ENCODE data around the gene RSRC2. TPM values are rescaled to one million over a fixed set of nuclear protein-coding genes. Genes with fewer than 3 reads are reported as not detected.
A peak's percentile ranks its signal among the peaks of the same experiment; 100 is the strongest.

Gene RSRC2
- total RNA-seq, 2 experiments from 2014 or later, result 339 to 341 TPM

- POLR2A ChIA-PET, result interaction anchor here (0.9 to 3.5 kb wide), 4 partner anchors 9 to 17 kb away, joined by 3 to 16 read pairs (median 4); partner anchors contain the start of genes KNTC1, RSRC2 and ZCCHC8
- H3K36me3 Mint-ChIP-seq (ENCODE audit: low read depth), result peaks cover 95% of the 10 kb centered on the region
Observed at GRCh38 chr12:122517877-122518276, 8.9 kb downstream of the RSRC2 start.

GRCh38 chr12:122516544-122517361 is 10.0 kb downstream of the RSRC2 start:
- Histone ChIP-seq H3K9me3 (ENCODE audit: control insufficient read depth in 1 of 2, insufficient read depth in 1 of 2, low read length in 2 of 2) (no peaks in the 10 kb centered on the region), H3K4me1 (ENCODE audit: insufficient read depth, low read length) (peaks cover 2% of the 10 kb centered on the region), H3K27me3 (ENCODE audit: control insufficient read depth in 1 of 2, insufficient read depth in 2 of 2, low read length in 2 of 2) (no peaks in the 10 kb centered on the region), H3K27ac (ENCODE audit: low read depth in 1 of 2, low read length in 2 of 2) (no peak overlapping the region), H3K4me3 (ENCODE audit: low read length) (no peak overlapping the region), H3K36me3 (ENCODE audit: insufficient read depth, low read length) (peaks cover 95% of the 10 kb centered on the region)
- peaks cover 98% of the 10 kb centered on the region for H3K36me3 Mint-ChIP-seq (ENCODE audit: low read depth)
- no peak for ATAC-seq (ENCODE audit: poor library complexity)
- H3K4me3 Mint-ChIP-seq, result no peak overlapping the region
- POLR2A ChIA-PET, result interaction anchor here (1.4 to 3.5 kb wide), 2 partner anchors 10 to 16 kb away, joined by 4 to 16 read pairs; partner anchors contain the start of genes KNTC1, RSRC2 and ZCCHC8
- peaks cover 27% of the 10 kb centered on the region for H3K4me1 Mint-ChIP-seq (ENCODE audit: low read depth)
- H3K27ac Mint-ChIP-seq, result peak overlapping the region; percentile 13
- CTCF ChIA-PET, result no interaction called here
- H3K9me3 Mint-ChIP-seq, result no peaks in the 10 kb centered on the region
- intact Hi-C loops (cut with DNase I, micrococcal nuclease), result no loop called here
- no peak for TF ChIP-seq CTCF (IDR thresholded peaks at IDR 0.05)
- DNase-seq, result no peak
- H3K27me3 Mint-ChIP-seq, result no peaks in the 10 kb centered on the region

More at GRCh38 chr12:122517877-122518276, 8.9 kb downstream of the RSRC2 start:
- ATAC-seq (ENCODE audit: poor library complexity), result no peak
- Histone ChIP-seq H3K27me3 (ENCODE audit: control insufficient read depth in 1 of 2, insufficient read depth in 2 of 2, low read length in 2 of 2) (no peaks in the 10 kb centered on the region), H3K4me1 (ENCODE audit: insufficient read depth, low read length) (peaks cover 7% of the 10 kb centered on the region), H3K27ac (ENCODE audit: low read depth in 1 of 2, low read length in 2 of 2) (no peak overlapping the region), H3K9me3 (ENCODE audit: control insufficient read depth in 1 of 2, insufficient read depth in 1 of 2, low read length in 2 of 2) (no peaks in the 10 kb centered on the region), H3K4me3 (ENCODE audit: low read length) (no peak overlapping the region), H3K36me3 (ENCODE audit: insufficient read depth, low read length) (peaks cover 95% of the 10 kb centered on the region)
- no peak overlapping the region for H3K27ac Mint-ChIP-seq
- DNase-seq, result no peak
- intact Hi-C loops (cut with DNase I, micrococcal nuclease), result no loop called here
- CTCF ChIA-PET, result interaction anchor here (0.6 to 1.2 kb wide), 2 partner anchors 17 to 102 kb away, joined by 4 read pairs; partner anchors contain the start of gene ZCCHC8
- H3K27me3 Mint-ChIP-seq, result no peaks in the 10 kb centered on the region
- H3K4me3 Mint-ChIP-seq, result no peak overlapping the region
- no peaks in the 10 kb centered on the region for H3K9me3 Mint-ChIP-seq
- H3K4me1 Mint-ChIP-seq (ENCODE audit: low read depth), result peaks cover 38% of the 10 kb centered on the region
- no peak for TF ChIP-seq CTCF (IDR thresholded peaks at IDR 0.05)

GRCh38 chr12:122515275-122515674 is 11.5 kb downstream of the RSRC2 start:
- no peaks in the 10 kb centered on the region for H3K27me3 Mint-ChIP-seq
- H3K4me3 ChIP-seq (ENCODE audit: low read length), result no peak overlapping the region
- CTCF ChIA-PET, result interaction anchor here (1.1 kb wide), 1 partner anchor 11 kb away, joined by 3 read pairs; the partner anchor contains the start of genes KNTC1 and RSRC2
- H3K9me3 Mint-ChIP-seq, result no peaks in the 10 kb centered on the region
- no peaks in the 10 kb centered on the region for H3K9me3 ChIP-seq (ENCODE audit: control insufficient read depth in 1 of 2, insufficient read depth in 1 of 2, low read length in 2 of 2)
- no peak overlapping the region for H3K27ac Mint-ChIP-seq
- no peaks in the 10 kb centered on the region for H3K4me1 ChIP-seq (ENCODE audit: insufficient read depth, low read length)
- ATAC-seq (ENCODE audit: poor library complexity) (no peak), DNase-seq (no peak)
- no peak for TF ChIP-seq CTCF (IDR thresholded peaks at IDR 0.05)
- H3K27ac ChIP-seq (ENCODE audit: low read depth in 1 of 2, low read length in 2 of 2), result no peak overlapping the region
- POLR2A ChIA-PET, result interaction anchor here (3.5 kb wide), 1 partner anchor 14 kb away, joined by 16 read pairs; the partner anchor contains the start of gene ZCCHC8
- H3K36me3 ChIP-seq (ENCODE audit: insufficient read depth, low read length), result peaks cover 95% of the 10 kb centered on the region
- H3K4me3 Mint-ChIP-seq, result no peak overlapping the region
- no peaks in the 10 kb centered on the region for H3K27me3 ChIP-seq (ENCODE audit: control insufficient read depth in 1 of 2, insufficient read depth in 2 of 2, low read length in 2 of 2)
- intact Hi-C loops (cut with DNase I, micrococcal nuclease), result no loop called here
- peaks cover 15% of the 10 kb centered on the region for H3K4me1 Mint-ChIP-seq (ENCODE audit: low read depth)
- peaks cover 98% of the 10 kb centered on the region for H3K36me3 Mint-ChIP-seq (ENCODE audit: low read depth)
